GM21447 (cell line): ENCODE measurements around the gene LRCOL1.

Experiments used
- ATAC-seq: cut with Tn5 transposase; IDR thresholded peaks from one replicate; pipeline ENCODE4 v1.9.1; 2021; ENCODE audit not compliant: unreplicated experiment

The LRCOL1 gene

DNA sequence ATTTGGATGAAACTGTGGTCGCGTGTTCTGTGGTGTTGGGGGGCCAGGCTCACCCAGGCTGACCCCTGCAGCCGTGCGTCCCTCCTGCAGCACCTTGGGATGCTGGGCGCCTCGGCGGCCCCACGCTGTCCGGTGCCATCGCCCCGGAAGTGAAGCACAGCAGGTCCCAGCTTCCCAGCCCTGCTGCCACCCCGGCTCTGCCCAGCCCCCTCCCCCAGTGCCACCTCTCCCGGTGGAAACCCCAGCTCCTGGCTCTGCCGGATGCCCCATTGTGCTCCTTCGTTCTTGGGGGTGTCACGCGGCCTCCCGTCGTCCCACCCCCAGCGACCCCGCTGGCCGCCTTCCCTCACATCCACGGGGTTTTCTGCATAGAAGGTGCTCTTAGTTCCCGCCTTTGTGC, 25.2 kb downstream of the LRCOL1 start:
- no peak for ATAC-seq

DNA sequence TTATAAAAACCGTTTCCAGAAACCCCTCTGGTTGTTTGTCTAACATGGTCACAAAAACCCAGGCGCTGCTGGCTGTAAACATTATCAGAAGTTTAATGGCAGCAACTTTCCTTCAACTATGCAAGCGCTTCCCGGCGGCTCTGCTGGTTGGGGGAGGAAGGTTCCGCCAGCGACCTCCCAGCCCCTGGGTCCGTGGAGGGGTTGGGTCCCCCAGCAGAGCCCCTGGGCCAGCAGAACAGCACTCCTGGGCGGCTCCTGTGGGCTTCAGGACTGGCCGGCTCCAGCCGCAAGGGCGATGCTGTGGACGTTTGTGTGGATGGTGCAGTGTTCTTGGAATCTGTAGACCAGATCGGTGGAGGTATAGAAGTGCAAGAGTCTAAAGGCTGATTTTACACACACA, 26.0 kb downstream of the LRCOL1 start:
- ATAC-seq: no peak

DNA sequence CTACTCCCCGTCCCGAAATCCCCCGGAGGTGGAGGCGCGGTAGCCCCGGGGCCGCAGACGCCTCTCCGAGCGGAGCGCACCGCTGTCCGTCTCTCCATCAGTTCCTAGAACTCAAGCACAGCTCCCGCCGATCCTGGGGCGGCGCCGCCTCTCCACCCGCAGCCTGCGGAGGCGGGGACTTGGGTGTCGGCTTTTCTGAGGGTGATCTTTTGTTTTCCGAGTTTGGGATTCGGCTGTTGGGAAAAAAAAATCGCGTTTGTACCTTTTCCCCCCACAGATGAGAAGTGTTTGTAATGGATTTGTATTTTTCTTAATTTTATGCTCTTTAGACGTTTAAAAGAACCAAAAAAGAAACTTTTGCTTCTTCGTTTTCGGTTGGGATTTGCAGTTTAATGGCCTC, 26.6 kb downstream of the LRCOL1 start:
- ATAC-seq: no peak

DNA sequence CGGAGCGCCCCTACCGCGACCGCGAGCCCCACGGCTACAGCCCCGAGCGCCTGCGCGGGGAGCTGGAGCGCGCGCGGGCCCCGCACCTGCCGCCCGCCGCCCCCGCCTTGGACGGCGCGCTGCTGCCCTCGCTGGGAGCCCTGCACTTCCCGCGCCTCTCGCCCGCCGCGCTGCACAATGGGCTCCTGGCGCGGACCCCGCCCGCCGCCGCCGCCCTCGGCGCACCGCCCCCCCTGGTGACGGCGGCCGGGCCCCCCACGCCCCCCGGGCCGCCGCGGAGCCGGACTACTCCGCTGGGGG, 27.0 kb downstream of the LRCOL1 start:
- ATAC-seq: no peak

DNA sequence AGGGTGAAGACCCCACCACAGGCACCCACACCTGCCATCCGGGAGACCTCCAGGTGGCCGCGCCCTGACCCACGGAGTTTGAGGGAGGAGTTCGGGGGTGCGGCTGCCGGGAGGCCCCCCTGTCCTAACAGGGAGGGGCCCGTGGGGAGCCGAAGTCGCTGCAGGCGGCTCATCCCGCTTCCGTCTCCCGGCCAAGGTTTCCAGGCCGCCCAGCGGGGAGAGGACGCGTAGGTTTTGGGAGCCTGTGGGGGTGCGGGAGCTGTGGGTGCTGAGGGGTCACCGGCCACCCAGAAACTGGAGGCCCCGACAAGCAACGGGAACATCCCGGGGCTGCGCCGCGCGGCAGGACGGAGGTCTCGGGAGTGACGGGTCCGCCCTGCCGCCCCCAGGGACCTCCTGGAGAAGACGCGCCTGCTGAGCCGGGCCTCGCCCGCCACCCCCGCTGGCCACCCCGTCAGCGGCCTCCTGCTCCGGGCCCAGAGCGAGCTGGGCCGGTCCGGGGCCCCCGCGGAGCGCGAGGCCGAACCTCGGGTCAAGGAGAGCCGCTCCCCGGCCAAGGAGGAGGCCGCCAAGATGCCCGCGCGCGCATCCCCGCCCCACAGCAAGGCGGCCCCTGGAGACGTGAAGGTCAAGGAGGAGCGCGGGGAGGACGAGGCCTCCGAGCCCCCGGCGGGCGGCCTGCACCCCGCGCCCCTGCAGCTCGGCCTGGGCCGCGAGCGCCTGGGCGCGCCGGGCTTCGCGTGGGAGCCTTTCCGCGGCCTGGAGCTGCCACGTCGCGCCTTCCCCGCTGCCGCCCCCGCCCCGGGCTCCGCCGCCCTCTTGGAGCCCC, 27.6 kb downstream of the LRCOL1 start:
- ATAC-seq: no peak

DNA sequence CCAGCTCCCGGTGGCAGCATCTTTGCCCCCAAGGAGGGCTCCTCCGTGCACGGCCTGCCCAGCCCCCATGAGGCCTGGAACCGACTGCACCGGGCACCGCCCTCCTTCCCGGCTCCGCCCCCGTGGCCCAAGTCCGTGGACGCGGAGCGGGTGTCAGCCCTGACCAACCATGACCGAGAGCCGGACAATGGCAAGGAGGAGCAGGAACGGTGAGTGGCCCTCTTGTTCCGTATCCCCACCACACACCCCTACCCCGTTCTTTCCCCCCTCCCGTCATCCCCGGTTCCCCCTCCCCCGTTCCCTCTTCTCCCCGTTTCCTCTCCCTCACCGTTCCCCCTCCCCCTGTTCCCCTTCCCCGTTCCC, 28.3 kb downstream of the LRCOL1 start:
- ATAC-seq: no peak

DNA sequence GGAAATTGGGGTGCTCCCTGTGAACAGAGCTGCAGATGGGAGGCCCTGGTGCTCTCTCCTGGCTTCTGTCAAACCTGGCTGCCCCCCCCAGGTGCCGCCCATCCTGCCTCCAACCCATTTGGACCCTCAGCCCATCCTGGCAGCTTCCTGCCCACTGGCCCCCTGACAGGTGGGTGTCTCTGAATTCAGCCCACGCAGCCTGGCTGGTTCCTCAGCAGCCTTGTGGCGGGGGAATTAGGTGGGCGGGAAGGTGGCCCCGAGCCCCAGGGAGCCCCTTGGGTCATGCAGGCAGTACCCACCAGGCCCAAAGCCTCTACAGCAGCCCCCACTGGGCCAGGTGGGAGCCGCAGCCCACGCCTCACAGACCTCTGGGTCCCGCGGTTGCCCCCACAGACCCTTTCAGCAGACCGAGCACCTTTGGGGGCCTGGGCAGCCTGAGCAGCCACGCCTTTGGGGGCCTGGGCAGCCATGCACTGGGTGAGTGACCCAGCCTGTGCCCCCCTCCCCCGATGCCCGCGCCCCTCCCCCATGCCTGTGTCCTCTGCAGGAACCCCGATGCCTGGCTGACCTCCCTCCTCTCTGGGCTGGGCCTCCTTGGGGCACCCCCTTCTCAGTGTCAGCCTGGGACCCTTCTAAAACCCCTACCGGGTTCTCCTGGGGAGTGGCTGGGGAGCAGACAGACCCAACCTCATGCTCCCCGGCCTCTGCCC, 28.9 kb downstream of the LRCOL1 start:
- ATAC-seq: no peak

DNA sequence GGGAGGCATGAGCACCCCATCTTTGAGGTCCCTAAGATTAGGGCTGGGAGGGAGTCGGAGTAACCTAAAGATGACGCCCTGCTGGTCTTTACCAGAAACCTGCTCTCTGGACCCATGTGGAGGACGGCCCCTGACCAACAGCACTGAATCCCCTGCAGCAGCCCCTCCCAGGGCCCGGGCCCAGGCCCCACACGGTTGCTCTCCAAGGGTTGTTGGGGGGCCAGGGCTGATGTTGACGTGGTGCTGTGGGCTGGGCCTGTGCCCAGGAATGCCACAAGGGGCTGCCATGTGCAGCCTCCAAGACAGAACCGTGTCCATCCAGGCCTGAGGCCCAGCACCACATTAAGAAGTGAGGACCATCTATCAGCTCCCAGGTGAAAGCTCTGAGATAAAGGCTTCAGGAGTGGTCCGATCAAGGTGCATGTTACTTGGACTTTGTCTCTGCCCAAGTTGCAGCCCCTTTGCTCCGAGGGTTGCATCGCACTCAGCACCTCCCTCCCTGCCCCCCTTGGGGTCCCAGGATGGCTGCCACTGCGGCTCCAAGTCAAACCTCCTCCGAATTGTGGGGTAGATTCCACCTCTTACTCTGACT, 29.6 kb downstream of the LRCOL1 start:
- no peak for ATAC-seq

DNA sequence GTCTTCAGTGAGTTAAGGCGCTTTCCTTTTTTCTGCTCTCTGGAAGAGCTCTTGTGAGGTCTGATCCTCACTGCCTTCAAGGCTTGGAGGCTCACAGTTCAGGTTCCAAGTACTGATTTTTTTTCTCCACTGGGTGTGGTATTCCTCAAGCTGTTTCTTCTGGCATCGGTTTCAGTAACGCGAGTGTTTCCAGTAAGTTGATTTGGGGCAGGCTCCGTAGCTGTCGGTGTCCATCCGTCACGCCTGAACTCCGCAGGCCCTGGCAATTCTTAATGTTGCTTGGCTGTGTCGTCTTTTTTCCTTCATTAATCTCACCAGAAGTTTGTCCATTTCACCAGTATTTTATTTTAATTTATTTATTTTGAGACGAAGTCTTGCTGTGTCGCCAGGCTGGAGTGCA, 30.6 kb downstream of the LRCOL1 start:
- ATAC-seq: no peak

DNA sequence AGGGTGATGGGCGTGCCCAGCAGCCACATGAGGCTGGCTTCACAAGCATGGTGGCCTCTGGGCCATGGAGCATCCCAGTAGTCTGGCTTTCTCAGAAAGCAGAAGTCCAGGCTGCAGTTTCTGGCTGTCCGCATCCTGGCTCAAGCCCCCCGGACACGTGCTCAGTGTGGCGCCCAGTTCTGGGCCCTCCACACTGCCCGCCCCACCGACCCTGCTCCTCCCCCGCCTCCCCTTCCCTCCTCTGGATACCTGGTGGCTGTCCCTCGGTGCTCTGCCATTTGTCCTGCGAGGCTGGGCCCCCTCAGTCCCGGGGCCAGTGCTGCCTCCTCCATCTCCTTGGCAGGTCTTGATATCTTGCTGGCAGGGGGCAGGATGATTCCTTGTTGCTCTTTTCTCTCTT, 31.6 kb downstream of the LRCOL1 start:
- ATAC-seq: no peak

DNA sequence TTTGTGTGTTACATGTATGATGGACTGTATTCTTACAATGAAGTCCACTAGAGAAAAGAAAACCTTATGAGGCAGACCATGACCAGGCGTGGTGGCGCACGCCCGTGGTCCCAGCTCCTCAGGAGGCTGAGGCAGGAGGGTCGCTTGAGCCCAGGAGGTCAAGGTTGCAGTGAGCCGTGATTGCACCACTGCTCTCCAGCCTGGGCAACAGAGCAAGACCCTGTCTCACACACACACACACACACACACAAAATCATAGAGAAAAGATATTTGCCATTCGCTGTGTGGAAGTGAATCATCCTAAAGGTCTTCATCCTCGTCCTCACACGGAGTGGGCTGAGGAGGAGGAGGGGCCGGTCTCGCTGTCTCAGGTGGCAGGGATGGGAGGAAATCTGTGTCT, 32.3 kb downstream of the LRCOL1 start:
- ATAC-seq: no peak

DNA sequence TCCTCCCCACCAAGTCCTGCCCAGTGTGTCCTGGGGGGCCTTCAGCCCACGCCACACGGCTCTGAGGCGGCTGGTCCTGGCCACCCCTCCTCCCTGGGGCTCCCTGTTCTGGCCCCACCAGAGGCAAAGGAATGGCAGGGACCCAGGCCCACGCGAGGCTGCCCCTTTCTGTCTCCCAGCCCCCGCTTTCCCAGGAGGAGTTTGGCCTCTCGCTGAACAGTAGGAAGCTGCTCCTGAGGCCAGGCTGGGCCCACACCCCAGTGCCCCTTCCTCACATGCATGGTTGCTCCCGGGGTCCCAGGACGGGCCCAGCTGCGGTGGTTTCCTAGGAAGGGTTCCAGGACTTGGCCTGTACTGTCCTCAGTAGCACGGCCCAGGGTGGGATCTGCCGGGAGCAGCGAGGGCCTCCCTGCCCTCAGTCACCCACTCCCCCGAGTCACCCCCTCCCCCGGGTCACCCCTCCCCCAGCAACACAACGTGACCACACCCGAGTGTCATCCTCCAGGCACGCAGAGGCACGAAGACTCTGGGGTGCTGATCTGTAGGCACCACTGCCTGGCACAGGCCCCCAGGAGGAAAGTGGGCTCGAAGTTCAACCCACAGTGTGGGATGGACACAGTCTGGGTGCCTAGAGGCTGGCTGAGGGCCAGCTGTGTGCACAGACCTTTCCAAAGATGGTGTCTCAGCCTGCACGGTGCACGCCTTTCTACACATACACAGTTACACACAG, 33.0 kb downstream of the LRCOL1 start:
- ATAC-seq: no peak

DNA sequence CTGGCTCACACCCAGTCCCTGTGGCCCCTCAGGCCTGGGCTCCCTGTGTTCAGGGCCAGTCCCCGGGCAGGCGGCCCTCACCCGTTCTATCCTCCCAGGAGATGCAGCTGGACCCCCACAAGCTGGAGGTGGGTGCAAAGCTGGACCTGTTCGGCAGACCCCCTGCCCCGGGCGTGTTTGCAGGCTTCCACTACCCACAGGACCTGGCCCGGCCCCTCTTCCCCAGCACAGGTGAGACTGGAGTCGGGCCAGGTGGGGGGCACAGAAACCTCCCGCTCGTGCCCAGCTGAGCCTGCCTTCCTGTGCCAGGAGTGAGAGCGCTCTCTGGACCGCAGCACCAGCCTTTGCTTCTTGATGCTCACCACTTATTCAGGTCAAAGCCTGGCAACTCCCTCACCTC, 33.7 kb downstream of the LRCOL1 start:
- ATAC-seq: no peak

DNA sequence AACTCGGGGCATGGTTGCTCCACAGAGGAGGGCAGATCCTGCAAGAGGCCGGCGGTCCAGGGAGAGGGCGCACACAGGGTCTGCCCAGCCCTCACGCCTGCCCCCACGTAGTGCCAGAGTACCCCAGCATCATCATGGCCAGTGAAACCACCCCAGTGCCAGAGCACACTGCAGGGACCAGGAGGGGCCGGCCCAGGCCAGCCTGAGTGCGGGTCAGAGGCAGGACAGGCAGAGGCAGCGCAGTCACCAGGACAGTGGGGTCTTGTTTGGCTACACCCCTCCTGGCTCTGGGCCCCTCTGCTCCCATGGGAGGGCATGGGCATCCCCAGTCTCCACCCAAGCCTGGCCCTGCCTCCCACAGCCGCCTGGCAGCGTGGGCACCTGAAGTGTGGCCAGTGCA, 34.7 kb downstream of the LRCOL1 start:
- ATAC-seq: no peak

DNA sequence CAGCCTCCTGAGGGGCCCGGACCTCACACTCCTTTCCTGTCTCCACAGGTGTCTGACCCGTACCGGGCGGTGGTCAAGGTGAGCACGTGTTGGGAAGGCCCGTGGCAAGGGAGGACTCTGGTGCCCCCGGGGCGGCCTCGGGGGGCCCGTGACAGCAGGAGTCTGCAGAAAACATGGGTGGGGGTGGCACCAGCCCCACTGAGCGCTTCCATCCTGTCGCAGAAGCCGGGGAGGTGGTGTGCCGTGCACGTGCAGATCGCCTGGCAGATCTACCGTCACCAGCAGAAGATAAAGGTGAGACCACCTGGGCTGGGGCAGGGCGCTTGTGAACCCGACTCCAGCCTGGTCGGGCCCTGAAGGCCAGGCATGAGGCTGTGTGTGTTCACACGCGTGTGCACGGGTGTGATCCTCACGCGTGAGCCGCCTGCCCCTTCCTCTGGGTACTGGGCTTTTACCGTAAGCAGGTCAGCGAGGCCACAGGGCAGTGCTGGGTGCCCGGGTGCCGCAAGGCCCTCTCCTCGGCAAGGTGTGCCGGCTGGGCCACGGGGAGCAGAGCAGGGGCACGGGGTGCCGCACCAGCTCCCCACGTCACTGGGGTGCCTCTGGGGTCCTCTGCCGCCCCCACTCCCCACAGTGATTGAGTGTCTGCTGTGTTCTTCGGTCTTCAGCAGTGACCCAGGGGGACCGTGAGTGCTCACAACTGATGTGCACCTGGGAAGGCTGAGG, 35.9 kb downstream of the LRCOL1 start:
- no peak for ATAC-seq

DNA sequence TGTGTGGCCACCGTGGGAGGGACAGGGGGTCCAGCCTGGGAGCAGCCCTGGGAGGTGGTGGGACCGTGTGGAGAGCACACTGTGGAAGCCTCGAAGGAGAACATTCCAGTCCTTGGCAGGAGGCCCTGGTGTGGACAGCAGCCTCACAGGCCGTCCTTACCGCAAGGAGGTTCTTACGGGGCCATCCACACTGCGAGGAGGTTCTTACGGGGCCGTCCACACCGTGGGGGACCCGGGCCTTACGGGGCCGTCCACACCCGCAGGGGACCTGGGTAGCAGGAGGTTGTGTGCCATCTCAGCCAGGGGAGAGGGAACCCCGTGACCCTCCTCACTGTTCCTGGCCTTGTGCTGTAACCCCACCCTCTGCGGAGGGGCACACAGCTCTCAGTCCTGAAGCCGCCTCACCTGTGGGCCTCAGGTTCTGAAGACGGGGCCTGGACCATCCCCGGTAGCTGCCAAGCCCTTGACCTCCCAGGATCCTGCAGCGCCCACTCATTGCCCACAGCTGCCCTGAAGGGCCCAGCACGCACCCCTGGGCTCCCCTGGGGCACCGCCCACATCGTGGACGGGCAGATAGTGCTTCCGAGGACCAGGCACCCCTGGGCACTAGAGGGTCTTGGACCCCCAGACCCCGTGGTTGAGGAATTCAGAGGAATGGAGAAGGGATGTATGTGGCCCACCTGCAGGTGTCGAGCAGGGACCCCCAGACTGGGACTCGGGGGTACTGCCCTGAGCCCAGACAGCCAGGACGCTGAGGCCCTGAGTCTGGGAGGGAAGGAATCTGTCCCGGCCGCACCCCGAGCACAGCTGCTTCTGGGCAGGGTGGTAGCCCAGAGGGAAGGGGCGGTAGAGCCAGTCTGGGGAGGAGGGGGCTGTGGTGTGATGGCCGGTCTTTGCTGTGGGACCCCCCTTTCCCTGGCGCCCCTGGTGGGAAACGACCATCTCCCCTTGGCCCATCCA, 37.3 kb downstream of the LRCOL1 start:
- ATAC-seq: no peak

DNA sequence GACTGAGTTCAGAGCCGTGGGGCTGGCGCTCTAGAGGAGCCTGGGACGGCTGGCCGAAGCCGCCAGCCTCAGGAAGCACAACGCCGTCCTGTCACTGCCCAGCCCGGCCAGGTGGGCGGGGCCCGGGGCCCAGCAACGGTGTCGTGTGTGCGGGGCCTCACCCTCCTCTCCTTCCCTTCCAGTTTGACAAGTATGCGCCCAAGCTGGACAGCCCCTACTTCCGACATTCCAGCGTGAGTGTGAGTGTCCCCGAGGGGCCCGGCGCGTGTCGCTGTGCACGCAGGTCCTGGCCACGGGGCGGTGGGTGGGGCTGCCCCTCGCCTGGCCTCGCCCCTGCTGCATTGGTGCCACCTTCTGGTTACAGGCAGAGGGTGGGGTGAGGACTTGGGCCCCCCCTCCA, 38.3 kb downstream of the LRCOL1 start:
- ATAC-seq: no peak

DNA sequence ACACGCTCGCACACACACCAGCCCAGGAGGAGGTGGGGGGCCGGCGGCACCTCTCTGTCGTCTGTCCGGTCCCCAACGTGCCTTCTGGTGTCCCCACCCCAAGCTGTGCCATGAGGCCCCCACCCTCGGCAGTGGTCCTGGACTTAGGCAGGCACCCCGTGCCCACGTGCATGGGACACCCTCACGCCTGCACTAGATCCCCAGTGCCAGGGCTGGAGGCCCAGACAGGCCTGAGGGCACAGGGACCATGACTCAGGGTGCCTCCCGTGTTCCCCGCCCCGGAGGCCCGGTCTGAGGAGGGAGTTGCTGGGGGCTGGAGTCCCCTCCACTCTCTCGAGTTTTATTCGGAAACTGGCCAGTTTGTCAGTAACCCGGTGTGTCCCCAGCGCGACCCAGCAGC, 38.8 kb downstream of the LRCOL1 start:
- ATAC-seq: no peak

DNA sequence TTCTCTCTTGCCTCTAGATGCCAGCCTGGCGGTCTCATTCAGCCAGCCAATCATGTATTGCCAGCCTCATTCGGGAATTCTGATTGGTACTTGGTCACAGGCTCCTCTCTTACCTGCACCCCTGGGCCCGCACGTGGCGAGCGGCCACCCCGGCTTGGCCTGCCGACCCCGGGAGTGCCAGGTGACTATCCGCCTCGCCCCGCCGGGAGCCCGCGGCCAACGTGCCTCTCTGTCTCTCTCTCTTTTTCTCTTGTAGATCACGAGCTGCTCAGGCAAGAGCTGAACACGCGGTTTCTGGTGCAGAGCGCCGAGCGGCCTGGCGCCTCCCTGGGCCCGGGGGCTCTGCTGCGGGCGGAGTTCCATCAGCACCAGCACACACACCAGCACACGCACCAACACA, 39.3 kb downstream of the LRCOL1 start:
- ATAC-seq: no peak

DNA sequence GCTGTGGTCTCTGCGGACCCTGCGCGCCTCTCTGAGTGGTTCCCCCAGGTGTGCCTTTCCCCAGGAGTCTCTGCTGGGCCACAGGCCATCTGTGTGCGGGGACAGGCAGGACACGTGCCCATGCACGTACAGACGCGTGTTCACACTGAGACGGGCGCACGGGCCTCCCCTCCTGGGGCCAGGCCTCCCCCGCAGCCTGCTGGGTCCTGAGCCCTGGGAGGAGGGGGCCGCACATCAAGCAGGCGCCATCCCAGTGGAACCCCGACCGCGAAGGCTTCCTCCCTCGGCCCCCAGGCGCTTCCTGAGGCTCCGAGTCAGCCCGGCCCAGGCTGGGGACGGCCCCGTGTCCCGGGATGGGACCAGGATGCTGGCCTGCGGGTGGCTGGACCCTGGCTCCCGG, 39.7 kb downstream of the LRCOL1 start:
- ATAC-seq: no peak
